HEK293 (cell line): Measurements from ENCODE around the gene NXPH4.

ENCODE experiments used
- GLIS2 ChIP-seq: fragments of 450-650 bp; formaldehyde crosslinking; IDR thresholded peaks from 2 replicates; pipeline ENCODE4 v1.5.1; 2016; ENCODE audit warnings: missing biosample characterization, missing genetic modification characterization
- PRDM2 ChIP-seq: fragments of 450-650 bp; formaldehyde crosslinking; IDR thresholded peaks from 2 replicates; pipeline ENCODE4 v1.5.1; 2016; ENCODE audit warnings: missing biosample characterization, missing genetic modification characterization, borderline replicate concordance
- REST ChIP-seq: fragments of 450-650 bp; formaldehyde crosslinking; IDR thresholded peaks from 2 replicates; pipeline ENCODE4 v1.5.1; 2016; ENCODE audit warnings: missing biosample characterization, missing genetic modification characterization
- SP2 ChIP-seq: fragments of 450-650 bp; formaldehyde crosslinking; IDR thresholded peaks from 2 replicates; pipeline ENCODE4 v1.5.1; 2016; ENCODE audit warnings: missing biosample characterization, missing genetic modification characterization
- SP3 ChIP-seq: fragments of 450-650 bp; formaldehyde crosslinking; IDR thresholded peaks from 2 replicates; pipeline ENCODE4 v1.5.1; 2016; ENCODE audit warnings: missing biosample characterization, missing genetic modification characterization
- TRIM28 ChIP-seq: IDR thresholded peaks from 2 replicates; pipeline ENCODE4 v1.6.1; 2011; ENCODE audit warnings: low read length, control low read depth, borderline replicate concordance
- WT1 ChIP-seq: fragments of 450-650 bp; formaldehyde crosslinking; IDR thresholded peaks from 2 replicates; pipeline ENCODE4 v1.5.1; 2016; ENCODE audit warnings: missing biosample characterization, missing genetic modification characterization
- ZBTB17 ChIP-seq: fragments of 450-650 bp; formaldehyde crosslinking; IDR thresholded peaks from 2 replicates; pipeline ENCODE4 v1.5.1; 2016; ENCODE audit warnings: missing biosample characterization, missing genetic modification characterization
- ZBTB6 ChIP-seq: fragments of 450-650 bp; formaldehyde crosslinking; IDR thresholded peaks from 2 replicates; pipeline ENCODE4 v1.5.1; 2017; ENCODE audit warnings: missing biosample characterization, missing genetic modification characterization
- ZBTB7A ChIP-seq: fragments of 450-650 bp; formaldehyde crosslinking; IDR thresholded peaks from 2 replicates; pipeline ENCODE4 v1.5.1; 2016; ENCODE audit warnings: low read depth, missing biosample characterization, missing genetic modification characterization
- ZNF16 ChIP-seq: fragments of 450-650 bp; formaldehyde crosslinking; IDR thresholded peaks from 2 replicates; pipeline ENCODE4 v1.5.1; 2016; ENCODE audit warnings: low read depth, missing biosample characterization, missing genetic modification characterization
- ZNF302 ChIP-seq: fragments of 450-650 bp; formaldehyde crosslinking; IDR thresholded peaks from 2 replicates; pipeline ENCODE4 v1.5.1; 2016; ENCODE audit warnings: missing biosample characterization, missing genetic modification characterization, low read depth
- ZNF366 ChIP-seq: fragments of 450-650 bp; formaldehyde crosslinking; conservative IDR thresholded peaks from 2 replicates; pipeline ENCODE4 v1.5.1; 2016; ENCODE audit warnings: missing biosample characterization, missing genetic modification characterization
- ZNF37A ChIP-seq: fragments of 450-650 bp; IDR thresholded peaks from 2 replicates; pipeline ENCODE4 v1.5.1; 2018; ENCODE audit warnings: missing biosample characterization, missing genetic modification characterization
- ZNF510 ChIP-seq: fragments of 450-650 bp; formaldehyde crosslinking; IDR thresholded peaks from 2 replicates; pipeline ENCODE4 v1.5.1; 2018; ENCODE audit warnings: mild to moderate bottlenecking, missing genetic modification characterization, missing biosample characterization; ENCODE audit not compliant: insufficient replicate concordance
- ZNF624 ChIP-seq: fragments of 450-650 bp; formaldehyde crosslinking; IDR thresholded peaks from 2 replicates; pipeline ENCODE4 v1.5.1; 2017; ENCODE audit warnings: missing biosample characterization, missing genetic modification characterization
- ZNF629 ChIP-seq: fragments of 450-650 bp; formaldehyde crosslinking; IDR thresholded peaks from 2 replicates; pipeline ENCODE4 v1.5.1; 2017; ENCODE audit warnings: missing biosample characterization, missing genetic modification characterization
- ZNF660 ChIP-seq: fragments of 450-650 bp; IDR thresholded peaks from 2 replicates; pipeline ENCODE4 v1.5.1; 2018; ENCODE audit warnings: missing biosample characterization, mild to moderate bottlenecking, missing genetic modification characterization
- ZNF664 ChIP-seq: fragments of 450-650 bp; formaldehyde crosslinking; IDR thresholded peaks from 2 replicates; pipeline ENCODE4 v1.5.1; 2016; ENCODE audit warnings: missing biosample characterization, missing genetic modification characterization
- ZNF76 ChIP-seq: fragments of 450-650 bp; formaldehyde crosslinking; IDR thresholded peaks from 2 replicates; pipeline ENCODE4; 2016; ENCODE audit warnings: low read depth, missing biosample characterization, missing genetic modification characterization, borderline replicate concordance
- ZNF785 ChIP-seq: fragments of 450-650 bp; formaldehyde crosslinking; IDR thresholded peaks from 2 replicates; pipeline ENCODE4 v1.5.1; 2016; ENCODE audit warnings: missing biosample characterization, missing genetic modification characterization
- TF ChIP-seq, protein P1 (sequence below): fragments of 450-650 bp; formaldehyde crosslinking; IDR thresholded peaks from 2 replicates; pipeline ENCODE4; 2016; ENCODE audit warnings: missing biosample characterization, missing genetic modification characterization
- TF ChIP-seq, protein P2 (sequence below): fragments of 450-650 bp; formaldehyde crosslinking; IDR thresholded peaks from 2 replicates; pipeline ENCODE4 v1.5.1; 2016; ENCODE audit warnings: missing biosample characterization, missing genetic modification characterization, borderline replicate concordance

NXPH4 gene

GRCh38 chr12:57243521-57244311, 27.1 kb downstream of the NXPH4 start (continued):
- TF ChIP-seq ZNF76 (tag by site-specific recombination) (no peak; the same call in 1 of the 2 replicates), ZNF510 (tag by site-specific recombination) (no peak), ZBTB6 (tag by site-specific recombination) (no peak), ZBTB7A (tag by site-specific recombination) (peak; percentile 59; the same call in 1 of the 2 replicates), ZNF629 (tag by site-specific recombination) (peak; percentile 25; the same call in 1 of the 2 replicates), WT1 (tag by site-specific recombination) (no peak), GLIS2 (tag by site-specific recombination) (no peak), SP2 (tag by site-specific recombination) (peak; percentile 85), SP3 (peak; percentile 87), ZNF366 (tag by site-specific recombination) (peak; percentile 55; the same call in 1 of the 2 replicates), REST (tag by site-specific recombination) (no peak), ZNF302 (tag by site-specific recombination) (no peak), ZNF785 (tag by site-specific recombination) (no peak), PRDM2 (tag by site-specific recombination) (no peak), ZNF37A (no peak), ZNF660 (tag by site-specific recombination) (peak; percentile 72; the same call in 1 of the 2 replicates), ZNF664 (tag by site-specific recombination) (peak; percentile 27; the same call in 1 of the 2 replicates), ZBTB17 (tag by site-specific recombination) (peak; percentile 64), ZNF16 (no peak), ZNF624 (tag by site-specific recombination) (no peak), TRIM28 (no peak)
- TF ChIP-seq, protein P1, sequence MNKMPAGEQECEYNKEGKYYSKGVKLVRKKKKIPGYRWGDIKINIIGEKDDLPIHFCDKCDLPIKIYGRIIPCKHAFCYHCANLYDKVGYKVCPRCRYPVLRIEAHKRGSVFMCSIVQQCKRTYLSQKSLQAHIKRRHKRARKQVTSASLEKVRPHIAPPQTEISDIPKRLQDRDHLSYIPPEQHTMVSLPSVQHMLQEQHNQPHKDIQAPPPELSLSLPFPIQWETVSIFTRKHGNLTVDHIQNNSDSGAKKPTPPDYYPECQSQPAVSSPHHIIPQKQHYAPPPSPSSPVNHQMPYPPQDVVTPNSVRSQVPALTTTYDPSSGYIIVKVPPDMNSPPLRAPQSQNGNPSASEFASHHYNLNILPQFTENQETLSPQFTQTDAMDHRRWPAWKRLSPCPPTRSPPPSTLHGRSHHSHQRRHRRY = no peak
- TF ChIP-seq, protein P2, sequence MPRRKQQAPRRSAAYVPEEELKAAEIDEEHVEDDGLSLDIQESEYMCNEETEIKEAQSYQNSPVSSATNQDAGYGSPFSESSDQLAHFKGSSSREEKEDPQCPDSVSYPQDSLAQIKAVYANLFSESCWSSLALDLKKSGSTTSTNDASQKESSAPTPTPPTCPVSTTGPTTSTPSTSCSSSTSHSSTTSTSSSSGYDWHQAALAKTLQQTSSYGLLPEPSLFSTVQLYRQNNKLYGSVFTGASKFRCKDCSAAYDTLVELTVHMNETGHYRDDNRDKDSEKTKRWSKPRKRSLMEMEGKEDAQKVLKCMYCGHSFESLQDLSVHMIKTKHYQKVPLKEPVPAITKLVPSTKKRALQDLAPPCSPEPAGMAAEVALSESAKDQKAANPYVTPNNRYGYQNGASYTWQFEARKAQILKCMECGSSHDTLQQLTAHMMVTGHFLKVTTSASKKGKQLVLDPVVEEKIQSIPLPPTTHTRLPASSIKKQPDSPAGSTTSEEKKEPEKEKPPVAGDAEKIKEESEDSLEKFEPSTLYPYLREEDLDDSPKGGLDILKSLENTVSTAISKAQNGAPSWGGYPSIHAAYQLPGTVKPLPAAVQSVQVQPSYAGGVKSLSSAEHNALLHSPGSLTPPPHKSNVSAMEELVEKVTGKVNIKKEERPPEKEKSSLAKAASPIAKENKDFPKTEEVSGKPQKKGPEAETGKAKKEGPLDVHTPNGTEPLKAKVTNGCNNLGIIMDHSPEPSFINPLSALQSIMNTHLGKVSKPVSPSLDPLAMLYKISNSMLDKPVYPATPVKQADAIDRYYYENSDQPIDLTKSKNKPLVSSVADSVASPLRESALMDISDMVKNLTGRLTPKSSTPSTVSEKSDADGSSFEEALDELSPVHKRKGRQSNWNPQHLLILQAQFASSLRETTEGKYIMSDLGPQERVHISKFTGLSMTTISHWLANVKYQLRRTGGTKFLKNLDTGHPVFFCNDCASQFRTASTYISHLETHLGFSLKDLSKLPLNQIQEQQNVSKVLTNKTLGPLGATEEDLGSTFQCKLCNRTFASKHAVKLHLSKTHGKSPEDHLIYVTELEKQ (tag by site-specific recombination) = no peak
